Choroid plexus epithelial cell (primary cell): ENCODE data around the gene ESYT2.

Experiments
- DNase-seq: peaks from one replicate; pipeline ENCODE4 v3.0.0-alpha.2; 2010; ENCODE audit warnings: low read depth
- H3K4me3 ChIP-seq: 2 replicates; pipeline ENCODE4 v1.5.1; 2011; ENCODE audit warnings: low read depth, mild to moderate bottlenecking, control low read depth, low read length, moderate library complexity
- TF ChIP-seq, protein P1 (sequence below): conservative IDR thresholded peaks from 2 replicates; pipeline ENCODE4 v1.5.1; 2011; ENCODE audit warnings: low read depth, mild to moderate bottlenecking, control low read depth, inconsistent platforms, low read length, moderate library complexity

ESYT2 gene

DNA sequence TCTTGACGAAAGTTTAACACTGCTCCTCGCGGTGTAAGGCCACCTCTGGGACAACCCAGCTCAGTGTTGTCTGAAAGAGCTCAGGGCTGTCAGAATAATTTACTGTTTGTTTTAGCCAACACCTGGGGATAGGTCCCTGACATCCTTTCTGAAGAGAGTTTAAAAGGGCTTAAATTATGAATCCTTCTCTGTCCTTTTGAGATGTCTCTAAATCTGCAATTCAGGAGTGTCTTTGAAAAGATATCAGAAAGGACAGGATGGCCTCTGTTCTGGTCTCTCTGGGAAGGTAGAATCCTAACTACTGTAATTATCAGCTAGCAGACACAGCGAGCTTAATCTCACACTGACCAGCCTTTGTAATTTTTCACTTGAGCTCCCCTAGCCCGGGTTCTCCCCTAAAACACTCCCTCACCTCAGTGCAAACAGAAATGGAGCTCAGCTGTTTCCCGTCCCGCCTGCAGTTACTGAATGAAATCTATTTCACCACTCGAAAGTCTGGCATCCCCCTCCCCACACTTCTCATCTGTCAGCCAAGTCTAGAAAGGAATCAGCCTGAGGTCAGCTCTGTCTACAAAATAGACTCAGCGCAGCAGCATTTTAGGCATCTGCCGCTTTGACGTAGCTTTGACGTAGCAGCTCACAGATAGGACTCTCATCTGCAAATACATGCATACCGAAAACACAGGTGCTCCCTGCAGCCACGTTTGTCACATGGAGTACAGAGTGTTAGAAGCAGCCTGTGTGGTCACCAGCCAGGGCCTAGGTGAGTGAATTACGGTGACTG is 31.9 kb upstream of the ESYT2 start:
- DNase-seq: no peak
- TF ChIP-seq, protein P1, sequence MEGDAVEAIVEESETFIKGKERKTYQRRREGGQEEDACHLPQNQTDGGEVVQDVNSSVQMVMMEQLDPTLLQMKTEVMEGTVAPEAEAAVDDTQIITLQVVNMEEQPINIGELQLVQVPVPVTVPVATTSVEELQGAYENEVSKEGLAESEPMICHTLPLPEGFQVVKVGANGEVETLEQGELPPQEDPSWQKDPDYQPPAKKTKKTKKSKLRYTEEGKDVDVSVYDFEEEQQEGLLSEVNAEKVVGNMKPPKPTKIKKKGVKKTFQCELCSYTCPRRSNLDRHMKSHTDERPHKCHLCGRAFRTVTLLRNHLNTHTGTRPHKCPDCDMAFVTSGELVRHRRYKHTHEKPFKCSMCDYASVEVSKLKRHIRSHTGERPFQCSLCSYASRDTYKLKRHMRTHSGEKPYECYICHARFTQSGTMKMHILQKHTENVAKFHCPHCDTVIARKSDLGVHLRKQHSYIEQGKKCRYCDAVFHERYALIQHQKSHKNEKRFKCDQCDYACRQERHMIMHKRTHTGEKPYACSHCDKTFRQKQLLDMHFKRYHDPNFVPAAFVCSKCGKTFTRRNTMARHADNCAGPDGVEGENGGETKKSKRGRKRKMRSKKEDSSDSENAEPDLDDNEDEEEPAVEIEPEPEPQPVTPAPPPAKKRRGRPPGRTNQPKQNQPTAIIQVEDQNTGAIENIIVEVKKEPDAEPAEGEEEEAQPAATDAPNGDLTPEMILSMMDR: no peak
- H3K4me3 ChIP-seq: no peak overlapping the region

DNA sequence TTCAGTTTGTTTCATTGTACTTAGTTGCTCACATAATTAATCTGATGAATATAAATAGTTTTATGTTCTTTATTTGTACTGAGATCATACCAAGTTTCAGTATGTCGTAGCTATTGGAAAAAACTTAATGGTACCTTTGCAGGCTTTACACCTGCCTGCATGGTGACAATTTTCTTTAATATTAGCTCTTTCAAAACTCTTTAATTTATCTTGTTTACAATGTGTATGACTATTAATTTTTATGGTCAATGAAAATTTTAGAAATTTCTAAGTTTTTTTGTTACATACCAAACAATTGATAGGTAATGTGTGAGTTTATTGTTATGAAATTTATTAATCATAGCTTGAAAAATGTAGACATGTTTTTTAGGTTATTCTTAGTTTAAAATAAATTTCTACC is 31.1 kb upstream of the ESYT2 start:
- no peak overlapping the region for H3K4me3 ChIP-seq
- DNase-seq: no peak
- TF ChIP-seq, protein P1: no peak

DNA sequence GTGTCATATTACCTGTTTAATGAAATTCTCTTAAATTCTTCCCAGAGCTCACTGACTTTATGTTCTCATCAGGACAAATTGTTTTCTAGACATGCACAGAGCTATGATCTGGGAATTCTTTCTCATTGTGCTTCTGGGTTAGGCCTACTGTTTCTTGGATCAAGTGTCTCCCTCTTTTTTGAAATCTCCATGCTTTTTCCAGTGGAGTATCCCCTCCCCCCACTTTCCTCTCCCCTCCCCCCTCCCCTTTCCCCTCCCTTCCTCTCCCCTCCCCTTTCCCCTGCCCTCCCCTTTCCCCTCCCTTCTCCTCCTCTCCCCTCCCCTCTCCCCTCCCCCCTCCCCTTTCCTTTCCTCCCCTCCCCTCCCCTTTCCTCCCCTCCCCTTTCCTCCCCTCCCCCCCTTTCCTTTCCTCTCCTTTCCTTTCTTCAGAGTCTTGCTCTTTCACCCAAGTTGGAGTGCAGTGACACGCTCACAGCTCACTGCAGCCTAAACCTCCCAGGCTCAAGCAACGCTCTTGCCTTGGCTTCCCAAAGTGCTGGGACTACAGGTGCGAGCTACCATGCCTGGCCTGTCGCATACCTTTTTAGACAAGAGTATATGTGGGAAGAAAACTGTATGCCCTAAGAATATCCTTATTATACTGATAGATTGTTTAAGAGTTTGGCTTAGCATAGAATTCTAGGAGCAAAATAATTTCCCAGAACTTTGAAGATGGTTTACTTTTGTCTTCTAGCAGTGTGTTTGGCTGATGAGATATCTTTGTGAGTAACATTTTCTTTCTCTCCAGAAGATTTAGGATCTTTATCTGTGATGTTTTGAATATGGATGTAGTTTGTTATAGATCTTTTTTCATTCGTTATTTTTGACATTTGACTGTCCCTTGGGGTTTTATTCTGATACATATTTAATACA is 29.5 kb upstream of the ESYT2 start:
- TF ChIP-seq, protein P1: no peak
- DNase-seq: no peak
- H3K4me3 ChIP-seq: no peak overlapping the region

DNA sequence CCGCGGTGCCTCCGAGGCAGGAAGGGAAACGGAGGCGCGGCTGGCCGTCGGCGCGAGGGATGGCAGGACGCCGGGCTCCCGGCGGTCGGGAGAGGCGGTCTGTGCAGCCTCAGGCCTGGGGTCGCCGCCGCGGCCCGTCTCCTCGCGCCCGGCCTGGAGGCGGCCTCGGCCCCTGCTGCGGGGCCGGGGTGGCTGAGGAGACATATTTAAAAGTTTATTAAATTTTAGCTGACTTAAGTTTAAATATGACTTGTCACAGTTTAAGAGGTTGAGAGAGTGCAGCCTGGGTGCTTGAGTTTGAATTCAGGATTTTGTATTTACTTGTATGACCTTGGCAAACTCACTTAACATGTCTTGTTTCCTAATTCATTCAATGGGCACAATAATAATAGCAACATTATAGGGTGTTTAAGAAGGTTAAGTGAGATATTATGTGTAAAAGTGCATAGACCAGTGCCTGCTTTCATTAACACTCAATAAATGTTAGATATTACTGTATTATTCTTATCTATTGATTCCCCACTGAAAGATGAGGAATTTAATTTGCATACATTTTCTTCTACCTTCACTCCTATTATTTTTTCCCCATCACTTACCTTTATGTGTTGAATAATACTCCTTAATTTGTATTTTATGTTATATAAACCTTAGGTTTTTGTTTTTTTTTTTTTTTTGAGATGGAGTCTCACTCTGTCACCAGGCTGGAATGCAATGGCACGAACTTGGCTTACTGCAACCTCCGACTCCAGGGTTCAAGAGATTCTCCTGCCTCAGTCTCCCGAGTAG is 27.8 kb upstream of the ESYT2 start:
- H3K4me3 ChIP-seq: peak overlapping the region; percentile 89
- TF ChIP-seq, protein P1: no peak
- DNase-seq: no peak

DNA sequence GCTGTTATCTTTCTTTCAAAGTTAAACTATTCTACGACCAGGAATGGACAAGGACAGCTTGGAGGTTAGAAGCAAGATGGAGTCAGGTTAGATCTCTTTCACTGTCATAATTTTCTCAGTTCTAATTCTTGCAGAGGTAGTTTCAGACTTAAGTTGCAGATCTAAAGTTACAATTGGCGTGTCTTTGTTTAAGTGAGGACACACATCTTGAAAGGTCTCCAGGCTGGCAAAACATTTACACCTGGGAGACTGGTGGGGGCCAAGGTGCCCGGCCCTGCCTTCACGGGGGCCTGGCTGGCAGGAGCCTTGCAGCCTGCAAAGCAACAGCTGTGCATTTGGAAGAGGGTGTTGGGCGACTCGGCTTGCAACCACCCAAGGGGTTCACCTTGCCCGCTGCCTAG is 25.4 kb upstream of the ESYT2 start:
- H3K4me3 ChIP-seq: no peak overlapping the region
- DNase-seq: no peak
- TF ChIP-seq, protein P1: no peak

DNA sequence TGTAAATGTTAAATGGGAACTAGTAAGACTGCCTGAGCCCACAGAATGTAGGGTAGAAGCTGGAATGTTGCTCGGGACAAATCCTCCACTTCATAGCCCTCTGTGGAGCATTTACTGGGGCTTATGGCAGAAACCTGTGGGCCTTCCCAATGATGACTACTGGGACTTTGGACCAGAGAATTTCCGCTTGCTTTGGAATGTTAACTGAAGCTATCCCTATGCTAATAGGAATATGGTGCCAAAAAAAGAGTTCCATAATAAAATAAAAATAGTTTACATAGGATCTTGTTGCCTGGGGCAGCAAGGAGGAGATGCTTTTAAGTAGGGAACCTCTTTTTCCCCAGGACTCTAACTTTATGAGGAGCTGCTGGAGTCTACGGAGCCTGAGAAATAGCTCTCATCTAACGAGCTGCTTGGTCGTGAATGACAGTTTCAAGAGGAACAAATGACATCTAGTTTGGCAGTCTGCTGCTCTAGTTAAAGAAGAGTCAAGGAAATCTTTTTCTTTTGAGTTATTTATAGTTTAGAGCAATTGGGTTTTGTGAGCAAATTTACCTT is 21.3 kb upstream of the ESYT2 start:
- no peak overlapping the region for H3K4me3 ChIP-seq
- DNase-seq: no peak
- TF ChIP-seq, protein P1: no peak
